ENCODE data around the gene RBM20. TPM values are rescaled to one million over a fixed set of nuclear protein-coding genes. Genes with fewer than 3 reads are reported as not detected.
"Not testable (repeated sequence)": the region's sequence is repeated elsewhere in the genome, so short reads cannot be mapped to it uniquely, and the experiment has no call there.

Gene RBM20
- total RNA-seq, 2 donors from 2014 or later = 0.06 to 0.20 TPM

DNA sequence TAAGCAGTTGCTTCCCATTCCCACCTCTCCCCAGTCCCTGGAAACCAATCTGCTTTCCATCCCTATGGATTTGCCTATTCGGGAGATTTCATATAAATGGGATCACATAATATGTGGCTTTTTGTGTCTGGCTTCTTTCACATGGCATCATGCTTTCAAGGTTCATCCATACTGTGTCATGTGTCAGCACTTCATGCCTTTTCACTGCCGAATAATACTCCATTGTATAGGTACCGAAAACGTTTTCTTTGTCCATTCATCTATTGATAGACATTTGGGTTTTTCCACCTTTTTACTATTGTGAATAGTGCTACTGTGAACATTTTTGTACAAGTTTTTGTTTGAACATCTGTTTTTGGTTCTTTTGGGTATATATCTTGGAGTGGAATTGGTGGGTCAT is 12.5 kb downstream of the RBM20 start:
- H3K9me3 Mint-ChIP-seq = no peaks in the 10 kb centered on the region
- no peaks in the 10 kb centered on the region for H3K36me3 Mint-ChIP-seq
- ATAC-seq = no peak
- H3K27ac Mint-ChIP-seq = no peak overlapping the region
- DNase-seq (ENCODE audit: low spot score in 2 of 2) = no peak

DNA sequence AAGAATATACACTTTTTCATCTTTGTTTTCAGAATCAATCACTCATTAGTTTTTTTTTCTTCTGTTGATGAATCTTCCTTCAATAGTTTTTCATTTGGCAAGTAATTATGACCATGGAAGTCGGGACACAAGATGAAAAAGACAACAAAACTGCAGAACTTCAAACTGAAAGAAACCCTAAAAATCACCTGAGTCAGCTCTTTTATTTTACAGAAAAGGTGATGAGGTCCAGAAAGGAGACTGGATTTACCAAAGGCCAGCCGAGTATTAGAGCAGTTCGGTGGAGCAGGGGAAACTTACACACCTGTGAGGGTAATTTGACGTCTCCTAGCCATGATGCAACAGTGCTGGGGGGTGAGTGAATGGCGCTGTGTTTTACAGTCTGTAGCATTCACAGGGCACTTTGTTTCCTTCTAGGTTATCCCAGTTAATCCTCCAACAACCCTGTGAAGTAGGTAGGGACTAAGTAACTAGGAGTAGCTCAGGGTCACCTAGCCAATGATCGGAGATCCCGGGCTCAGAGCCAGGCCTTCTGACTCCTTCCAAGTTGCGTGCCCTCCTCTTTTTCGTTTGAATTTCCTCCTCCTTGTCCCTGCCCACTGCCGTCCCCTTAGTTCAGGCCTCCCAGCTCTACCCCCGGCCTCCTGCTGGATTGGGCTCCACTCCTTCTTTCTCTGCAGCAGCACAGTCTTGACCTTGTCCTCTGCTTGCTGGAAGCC is 14.0 kb downstream of the RBM20 start:
- no peak overlapping the region for H3K27ac Mint-ChIP-seq
- DNase-seq (ENCODE audit: low spot score in 2 of 2) = no peak
- ATAC-seq = no peak
- no peaks in the 10 kb centered on the region for H3K36me3 Mint-ChIP-seq
- no peaks in the 10 kb centered on the region for H3K9me3 Mint-ChIP-seq

DNA sequence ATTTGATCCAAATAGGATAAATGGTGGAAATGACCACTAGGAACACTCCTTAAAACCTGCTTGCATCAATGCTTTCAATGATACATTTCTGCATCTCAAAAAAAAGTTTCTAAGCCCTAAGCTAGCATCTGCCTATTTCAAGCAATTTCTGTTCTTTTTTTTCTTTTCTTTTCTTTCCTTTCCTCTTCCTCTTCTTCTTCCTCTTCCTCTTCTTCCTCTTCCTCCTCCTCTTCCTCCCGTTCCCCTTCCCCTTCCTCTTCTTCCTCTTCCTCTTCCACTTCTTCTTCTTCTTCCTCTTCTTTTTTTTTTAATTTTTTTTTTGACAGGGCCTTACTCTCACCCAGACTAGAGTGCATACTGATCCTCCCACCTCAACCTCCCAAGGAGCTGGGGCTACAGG is 15.4 kb downstream of the RBM20 start:
- Mint-ChIP-seq H3K36me3 (no peaks in the 10 kb centered on the region), H3K27ac (no peak overlapping the region), H3K9me3 (no peaks in the 10 kb centered on the region)
- DNase-seq (ENCODE audit: low spot score in 2 of 2) = no peak
- ATAC-seq = no peak

DNA sequence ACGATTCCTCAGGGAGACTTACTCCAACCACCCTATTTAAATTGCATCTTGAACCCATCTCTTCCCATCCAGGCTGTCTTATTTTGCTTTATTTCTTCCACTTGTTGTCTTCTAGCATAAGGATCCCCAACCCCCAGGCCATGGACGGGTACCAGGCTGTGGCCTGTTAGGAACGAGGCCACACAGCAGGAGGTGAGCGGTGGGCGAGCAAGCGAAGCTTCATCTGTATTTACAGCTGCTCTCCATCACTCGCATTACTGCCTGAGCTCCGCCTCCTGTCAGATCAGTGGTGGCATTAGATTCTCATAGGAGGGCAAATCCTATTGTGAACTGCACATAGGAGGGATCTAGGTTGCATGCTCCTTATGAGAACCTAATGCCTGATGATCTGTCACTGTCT is 16.2 kb downstream of the RBM20 start:
- not testable (repeated sequence) for H3K9me3 Mint-ChIP-seq; H3K36me3 Mint-ChIP-seq; DNase-seq (ENCODE audit: low spot score in 2 of 2); H3K27ac Mint-ChIP-seq; ATAC-seq

DNA sequence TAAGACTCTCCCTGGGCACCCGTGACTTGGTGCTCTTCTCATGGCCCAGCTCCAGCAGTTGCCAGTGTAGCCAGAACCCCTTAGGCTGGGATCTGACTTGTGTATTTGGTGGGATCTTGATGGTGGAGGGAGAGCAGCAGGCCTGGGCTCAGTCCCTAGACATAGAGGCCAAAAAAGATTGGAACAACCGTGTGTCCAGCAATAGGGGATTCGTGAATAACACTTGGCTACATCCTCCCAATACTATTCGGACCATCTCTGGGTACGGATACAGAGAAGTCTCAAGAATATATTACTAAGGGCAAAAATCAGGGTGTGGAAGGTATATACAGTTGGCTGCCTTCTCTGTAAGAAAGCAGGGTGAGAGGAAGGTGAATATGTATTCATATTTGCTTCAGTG is 17.2 kb downstream of the RBM20 start:
- no peaks in the 10 kb centered on the region for H3K36me3 Mint-ChIP-seq
- H3K27ac Mint-ChIP-seq = no peak overlapping the region
- no peaks in the 10 kb centered on the region for H3K9me3 Mint-ChIP-seq
- ATAC-seq (no peak), DNase-seq (ENCODE audit: low spot score in 2 of 2) (no peak)

DNA sequence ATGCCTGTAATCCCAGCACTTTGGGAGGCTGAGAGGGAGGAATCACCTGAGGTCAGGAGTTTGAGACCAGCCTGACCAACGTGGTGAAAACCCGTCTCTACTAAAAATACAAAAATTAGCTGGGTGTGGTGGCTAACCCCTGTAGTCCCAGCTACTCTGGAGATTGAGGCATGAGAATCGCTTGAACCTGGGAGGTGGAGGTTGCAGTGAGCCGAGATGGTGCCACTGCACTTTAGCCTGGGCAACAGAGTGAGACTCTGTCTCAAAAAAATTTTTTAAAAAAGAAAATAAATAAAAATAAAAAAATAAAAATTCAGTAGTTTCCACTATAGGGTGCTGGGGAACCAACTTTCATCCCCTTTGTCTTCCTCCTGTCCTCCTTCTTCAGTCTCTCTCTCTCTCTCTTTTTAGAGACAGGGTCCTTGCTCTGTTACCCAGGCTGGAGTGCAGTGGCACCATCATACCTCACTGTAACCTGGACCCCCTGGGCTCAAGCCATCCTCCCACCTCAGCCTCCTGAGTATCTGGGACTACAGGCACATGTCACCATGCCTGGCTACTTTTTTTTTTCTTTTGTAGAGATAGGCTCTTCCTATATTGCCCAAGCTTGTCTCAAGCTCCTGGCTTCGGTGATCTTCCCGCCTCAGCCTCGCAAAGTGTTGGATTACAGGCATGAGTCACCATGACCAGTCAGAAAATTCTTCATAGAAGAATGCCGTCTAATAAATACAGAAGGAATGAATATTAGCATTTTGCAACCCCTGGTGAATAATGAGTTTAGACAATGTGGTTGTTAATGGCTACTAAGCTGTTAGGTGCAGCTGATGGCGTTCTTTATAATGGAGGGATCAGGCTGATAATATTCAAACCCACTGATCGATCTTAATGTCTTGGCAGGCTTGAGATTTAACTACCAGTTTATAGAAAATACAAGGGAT is 20.6 kb downstream of the RBM20 start:
- ATAC-seq (no peak), DNase-seq (ENCODE audit: low spot score in 2 of 2) (no peak)
- no peaks in the 10 kb centered on the region for H3K9me3 Mint-ChIP-seq
- no peak overlapping the region for H3K27ac Mint-ChIP-seq
- no peaks in the 10 kb centered on the region for H3K36me3 Mint-ChIP-seq

DNA sequence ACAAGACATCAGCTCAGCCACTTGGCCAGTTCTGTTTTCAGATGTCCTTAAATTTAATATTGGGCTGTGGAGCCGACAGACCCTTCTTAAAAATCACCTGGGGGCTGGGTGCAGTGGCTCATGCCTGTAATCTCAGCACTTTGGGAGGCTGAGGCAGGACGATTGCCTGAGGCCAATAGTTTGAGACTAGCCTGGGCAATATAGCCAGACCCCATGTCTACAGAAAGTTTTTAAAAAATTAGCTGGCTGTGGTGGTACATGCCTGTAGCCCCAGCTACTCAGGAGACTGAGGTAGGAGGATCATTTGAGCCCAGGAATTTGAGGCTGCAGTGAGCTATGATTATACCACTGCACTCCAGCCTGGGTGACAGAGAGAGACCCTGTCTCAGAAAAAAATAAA is 22.1 kb downstream of the RBM20 start:
- not testable (repeated sequence) for H3K27ac Mint-ChIP-seq; H3K9me3 Mint-ChIP-seq; H3K36me3 Mint-ChIP-seq; DNase-seq (ENCODE audit: low spot score in 2 of 2); ATAC-seq

DNA sequence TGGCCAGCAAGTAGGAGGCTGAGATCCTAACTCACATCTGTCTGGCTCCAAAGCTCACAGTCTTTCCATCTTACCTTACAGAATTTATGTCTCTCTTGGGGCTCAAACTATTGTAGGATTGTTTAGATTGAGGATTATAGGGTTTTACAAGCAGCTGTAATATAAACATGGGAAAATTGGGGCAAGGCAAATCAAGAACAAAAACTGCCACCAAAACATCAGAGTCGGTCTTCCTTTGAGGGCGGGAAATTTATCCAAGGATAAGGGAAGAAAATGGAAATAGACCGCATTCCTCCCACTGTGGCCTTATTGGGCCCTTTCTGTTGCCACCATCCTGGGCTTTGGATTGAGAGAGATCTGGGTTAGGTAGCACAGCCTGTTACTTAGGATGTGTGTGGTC is 22.5 kb downstream of the RBM20 start:
- H3K36me3 Mint-ChIP-seq = no peaks in the 10 kb centered on the region
- H3K9me3 Mint-ChIP-seq = no peaks in the 10 kb centered on the region
- no peak for ATAC-seq
- DNase-seq (ENCODE audit: low spot score in 2 of 2) = no peak
- no peak overlapping the region for H3K27ac Mint-ChIP-seq

DNA sequence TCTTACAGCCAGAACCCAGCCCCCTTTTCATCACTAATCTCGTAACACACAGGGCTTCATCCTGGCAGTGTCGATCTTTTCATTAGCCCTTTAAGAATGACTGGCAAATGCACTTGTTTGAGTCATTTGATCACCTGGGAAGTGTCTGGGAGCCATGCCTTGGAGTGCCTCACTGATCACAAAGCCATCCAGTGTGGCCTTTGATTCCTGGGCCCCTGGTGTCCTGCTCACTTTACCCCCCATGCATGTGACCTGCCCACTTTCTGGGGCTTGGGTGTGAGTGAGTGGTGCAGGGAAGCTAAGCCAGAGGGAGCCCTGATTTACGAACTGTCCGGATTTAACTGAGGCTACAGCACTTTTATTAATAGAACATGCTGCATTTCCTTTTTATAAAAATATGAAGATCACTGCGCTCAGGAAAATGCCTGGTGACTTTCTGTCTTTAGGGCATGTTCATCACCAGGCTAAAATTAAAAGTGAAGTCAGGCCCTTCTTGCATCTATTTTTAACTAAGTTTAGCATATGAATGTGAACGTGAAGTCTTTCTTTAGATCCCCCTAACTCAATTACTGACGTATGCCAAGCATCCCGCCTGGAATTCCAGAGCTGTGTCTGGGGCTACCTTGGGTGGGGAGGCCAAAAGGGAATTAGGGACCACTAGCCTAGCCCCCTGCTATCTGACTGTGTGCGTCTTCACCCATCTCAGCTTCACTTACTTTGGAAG is 23.6 kb downstream of the RBM20 start:
- ATAC-seq = no peak
- no peaks in the 10 kb centered on the region for H3K36me3 Mint-ChIP-seq
- H3K27ac Mint-ChIP-seq = no peak overlapping the region
- DNase-seq (ENCODE audit: low spot score in 2 of 2) = no peak
- no peaks in the 10 kb centered on the region for H3K9me3 Mint-ChIP-seq

DNA sequence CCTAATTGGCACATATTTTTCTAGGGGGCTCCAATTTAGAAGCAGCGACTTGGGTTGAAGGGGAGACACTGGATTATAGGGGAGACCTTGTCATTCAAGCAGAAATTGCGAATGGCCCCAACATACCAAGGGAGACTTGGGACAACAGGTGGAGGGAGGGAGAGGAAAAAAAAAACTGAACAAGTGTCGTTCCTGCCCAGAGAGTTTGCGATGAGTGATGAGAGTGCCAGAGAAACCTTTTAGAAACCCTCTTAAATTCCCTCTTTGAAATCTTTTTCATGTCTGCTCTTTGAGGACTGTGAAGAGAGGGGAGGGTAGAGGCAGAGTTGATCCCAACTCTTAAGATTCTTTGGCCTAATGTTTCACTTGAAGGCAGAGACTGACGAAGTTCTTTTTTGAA is 24.3 kb downstream of the RBM20 start:
- Mint-ChIP-seq H3K9me3 (no peaks in the 10 kb centered on the region), H3K36me3 (no peaks in the 10 kb centered on the region), H3K27ac (no peak overlapping the region)
- ATAC-seq = no peak
- no peak for DNase-seq (ENCODE audit: low spot score in 2 of 2)

DNA sequence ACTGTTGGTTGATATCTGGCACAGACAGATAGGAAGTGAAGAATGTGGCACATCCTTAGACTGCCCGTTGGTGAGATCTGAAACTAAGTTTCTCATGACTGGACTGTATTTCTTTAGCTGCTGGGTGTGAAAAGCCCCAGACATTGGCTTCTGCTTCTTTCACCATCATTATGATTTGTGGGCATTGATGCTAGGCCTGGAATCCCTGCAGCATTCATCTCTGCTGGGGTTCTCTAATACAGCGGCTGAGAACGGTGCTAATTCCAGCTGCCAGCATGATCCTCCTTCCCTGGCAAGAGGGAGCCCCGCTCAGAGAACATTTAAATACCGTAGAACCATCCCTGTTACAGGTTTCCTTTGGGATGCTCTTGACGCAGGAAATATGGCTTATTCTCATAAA is 26.2 kb downstream of the RBM20 start:
- ATAC-seq (no peak), DNase-seq (ENCODE audit: low spot score in 2 of 2) (no peak)
- no peaks in the 10 kb centered on the region for H3K9me3 Mint-ChIP-seq
- H3K27ac Mint-ChIP-seq = no peak overlapping the region
- H3K36me3 Mint-ChIP-seq = no peaks in the 10 kb centered on the region

DNA sequence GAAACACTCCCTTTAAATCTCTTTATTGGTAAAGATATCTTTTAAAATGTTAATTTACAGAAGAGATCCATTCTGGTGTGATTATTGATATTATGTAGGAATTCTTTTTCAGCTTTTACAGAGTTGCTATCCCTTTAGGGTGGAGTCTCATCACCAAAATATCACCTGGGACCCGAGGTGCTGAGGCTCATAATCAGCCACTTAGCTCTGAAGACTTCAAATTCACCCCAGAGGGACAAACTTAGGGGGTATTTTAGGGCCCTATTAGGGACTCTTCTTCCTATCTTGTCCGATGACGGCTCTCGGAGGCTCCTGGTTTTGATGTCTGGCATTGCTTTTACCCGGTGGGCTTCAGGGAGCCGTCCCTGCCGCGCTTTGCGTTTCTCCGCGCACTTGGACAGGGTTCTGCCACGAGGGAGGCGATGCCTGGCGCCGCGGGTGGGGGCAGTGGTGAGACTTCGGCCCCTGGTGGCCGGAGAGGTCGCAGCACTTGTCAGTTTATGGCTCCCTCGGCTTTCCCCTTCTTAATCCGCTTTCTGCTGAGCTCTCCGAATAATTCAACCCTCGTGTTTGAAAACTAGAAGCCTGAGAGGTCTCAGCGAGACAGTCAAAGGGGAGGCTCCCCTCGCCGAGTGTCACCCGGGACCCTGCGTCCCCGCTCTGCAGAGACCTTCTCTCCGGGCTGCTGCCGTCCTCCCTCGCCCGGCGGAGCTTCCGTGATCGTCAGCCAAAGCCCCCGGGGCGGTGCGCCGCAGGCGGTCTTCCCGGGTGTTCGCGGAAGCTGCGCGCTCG is 27.8 kb downstream of the RBM20 start:
- Mint-ChIP-seq H3K36me3 (no peaks in the 10 kb centered on the region), H3K27ac (peak overlapping the region; percentile 55 to 85), H3K9me3 (no peaks in the 10 kb centered on the region)
- ATAC-seq = peak; percentile 98
- DNase-seq (ENCODE audit: low spot score in 2 of 2) = peak; percentile 73 to 78

DNA sequence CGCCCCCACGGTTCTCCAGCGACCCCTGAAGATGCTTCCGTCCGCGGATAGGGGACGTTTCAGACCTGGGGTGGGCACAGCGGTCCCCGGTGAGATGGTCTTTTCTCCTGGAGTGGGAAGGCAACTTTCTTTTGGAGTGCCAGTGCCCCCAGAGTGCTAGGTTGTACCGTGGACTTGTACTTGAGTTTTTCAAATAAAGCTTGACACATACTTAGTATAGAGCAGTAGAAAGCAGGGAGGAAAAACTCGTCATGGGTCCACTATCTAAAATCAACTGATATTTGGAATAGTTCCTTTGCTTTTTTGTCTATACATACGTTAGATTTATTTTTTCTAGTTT is 28.4 kb downstream of the RBM20 start:
- Mint-ChIP-seq H3K36me3 (no peaks in the 10 kb centered on the region), H3K9me3 (no peaks in the 10 kb centered on the region), H3K27ac (peak overlapping the region in 1 of 2 donors; percentile 85)
- no peak for DNase-seq (ENCODE audit: low spot score in 2 of 2)
- ATAC-seq = peak; percentile 29 to 37

DNA sequence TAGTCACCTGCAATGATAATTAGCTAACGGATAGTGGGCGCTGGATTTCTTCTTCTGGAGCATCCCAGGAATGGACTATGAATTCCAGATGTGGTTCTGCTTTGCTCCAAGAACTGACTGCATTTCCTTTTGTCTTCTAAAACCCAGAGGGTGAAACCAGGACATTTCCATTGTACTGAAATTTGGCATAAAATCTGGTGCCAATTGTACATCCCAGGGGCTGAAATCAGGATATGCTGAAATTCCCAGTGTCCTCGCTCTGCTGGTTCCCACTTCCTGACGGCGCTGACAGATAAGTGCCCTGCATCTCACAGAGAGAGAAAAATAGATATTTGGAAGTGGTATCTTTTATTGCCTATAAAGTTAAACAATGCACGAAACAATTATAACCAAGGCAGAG is 31.9 kb downstream of the RBM20 start:
- no peak overlapping the region for H3K27ac Mint-ChIP-seq
- no peaks in the 10 kb centered on the region for H3K36me3 Mint-ChIP-seq
- no peak for ATAC-seq
- DNase-seq (ENCODE audit: low spot score in 2 of 2) = no peak
- H3K9me3 Mint-ChIP-seq = no peaks in the 10 kb centered on the region

DNA sequence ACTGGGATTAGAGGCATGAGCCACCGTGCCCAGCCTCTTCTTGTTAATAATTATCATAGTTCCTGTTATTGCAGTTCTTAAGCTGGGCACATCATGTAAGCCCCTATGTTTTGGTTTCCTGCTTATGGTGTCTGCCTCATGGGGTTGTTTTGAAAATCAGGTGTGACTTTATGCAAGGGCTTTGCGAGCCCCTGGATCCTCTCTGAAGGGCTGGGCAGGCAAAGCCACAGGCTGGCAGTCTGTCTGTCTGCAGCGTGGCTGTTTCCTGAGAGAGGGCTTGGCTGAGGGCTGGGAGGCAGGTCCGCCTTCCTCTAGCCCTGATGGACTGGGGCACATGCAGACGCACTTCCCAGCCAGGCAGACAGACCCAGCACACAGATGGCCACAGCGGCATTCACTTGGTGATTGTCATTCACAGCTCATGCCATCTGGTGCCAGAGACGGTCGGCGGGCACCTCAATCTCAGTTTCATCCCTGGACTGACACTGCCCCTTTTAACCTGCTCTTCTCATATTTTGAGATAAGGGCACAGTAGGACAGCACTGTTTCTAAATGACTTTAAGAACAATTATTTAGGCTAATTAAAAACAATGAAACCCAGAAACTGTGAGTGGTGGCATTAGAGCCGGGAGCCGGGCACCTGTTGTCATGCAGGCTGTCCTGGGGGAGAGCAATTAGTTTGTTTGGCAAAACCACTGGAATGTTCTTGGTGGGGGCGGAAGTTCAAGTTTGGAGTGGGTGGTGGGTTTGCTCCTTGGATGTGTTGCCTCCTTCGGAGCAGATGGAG is 35.5 kb downstream of the RBM20 start:
- H3K36me3 Mint-ChIP-seq = no peaks in the 10 kb centered on the region
- ATAC-seq (no peak), DNase-seq (ENCODE audit: low spot score in 2 of 2) (no peak)
- H3K27ac Mint-ChIP-seq = no peak overlapping the region
- no peaks in the 10 kb centered on the region for H3K9me3 Mint-ChIP-seq

Data from activated naive CD4-positive, alpha-beta T cell treated with anti-CD3 and anti-CD28 coated beads, Interleukin-2, amount 50 U/mL, for 72 hours (primary cell).